ENCODE measurements around the gene SIL1. TPM values are rescaled to one million over a fixed set of nuclear protein-coding genes. Genes with fewer than 3 reads are reported as not detected.

The SIL1 gene
- total RNA-seq, 1 experiment from 2014 or later: 114 TPM

GRCh38 chr5:139132515-139132914, 65.7 kb downstream of the SIL1 start:
- POLR2A ChIA-PET: no interaction called here
- TF ChIP-seq CTCF (IDR thresholded peaks at IDR 0.05; ENCODE audit: unreplicated experiment): no peak

GRCh38 chr5:139131921-139132432, 66.2 kb downstream of the SIL1 start:
- no peaks in the 10 kb centered on the region for H3K4me1 Mint-ChIP-seq (ENCODE audit: insufficient read depth, unreplicated experiment)
- ChIA-PET POLR2A (no interaction called here), CTCF (interaction anchor here (0.5 to 0.6 kb wide), 2 partner anchors 45 to 490 kb away, joined by 3 to 4 read pairs; no protein-coding TSS in a partner anchor)
- no peak overlapping the region for H3K27ac Mint-ChIP-seq (ENCODE audit: low read depth, unreplicated experiment)
- TF ChIP-seq CTCF (IDR thresholded peaks at IDR 0.05; ENCODE audit: unreplicated experiment): no peak
- H3K36me3 Mint-ChIP-seq (ENCODE audit: insufficient read depth, unreplicated experiment): peaks cover 19% of the 10 kb centered on the region
- intact Hi-C loops (cut with micrococcal nuclease): no loop called here
- no peak for DNase-seq (ENCODE audit: unreplicated experiment)
- no peak overlapping the region for H3K4me3 Mint-ChIP-seq (ENCODE audit: unreplicated experiment)
- H3K27me3 Mint-ChIP-seq (ENCODE audit: insufficient read depth, unreplicated experiment): no peaks in the 10 kb centered on the region
- H3K9me3 Mint-ChIP-seq (ENCODE audit: unreplicated experiment): no peaks in the 10 kb centered on the region
- no TSS peak for BruUV-seq (replicated peaks)

More at GRCh38 chr5:139132515-139132914, 65.7 kb downstream of the SIL1 start:
- H3K27me3 Mint-ChIP-seq (ENCODE audit: insufficient read depth, unreplicated experiment): no peaks in the 10 kb centered on the region
- CTCF ChIA-PET: interaction anchor here (0.6 kb wide), 1 partner anchor 491 kb away, joined by 4 read pairs; no protein-coding TSS in a partner anchor
- H3K4me1 Mint-ChIP-seq (ENCODE audit: insufficient read depth, unreplicated experiment): peaks cover under 1% of the 10 kb centered on the region
- intact Hi-C loops (cut with micrococcal nuclease): no loop called here
- no peak overlapping the region for H3K4me3 Mint-ChIP-seq (ENCODE audit: unreplicated experiment)
- no peak overlapping the region for H3K27ac Mint-ChIP-seq (ENCODE audit: low read depth, unreplicated experiment)
- peaks cover 16% of the 10 kb centered on the region for H3K36me3 Mint-ChIP-seq (ENCODE audit: insufficient read depth, unreplicated experiment)
- no TSS peak for BruUV-seq (replicated peaks)
- no peaks in the 10 kb centered on the region for H3K9me3 Mint-ChIP-seq (ENCODE audit: unreplicated experiment)
- no peak for DNase-seq (ENCODE audit: unreplicated experiment)

DNA sequence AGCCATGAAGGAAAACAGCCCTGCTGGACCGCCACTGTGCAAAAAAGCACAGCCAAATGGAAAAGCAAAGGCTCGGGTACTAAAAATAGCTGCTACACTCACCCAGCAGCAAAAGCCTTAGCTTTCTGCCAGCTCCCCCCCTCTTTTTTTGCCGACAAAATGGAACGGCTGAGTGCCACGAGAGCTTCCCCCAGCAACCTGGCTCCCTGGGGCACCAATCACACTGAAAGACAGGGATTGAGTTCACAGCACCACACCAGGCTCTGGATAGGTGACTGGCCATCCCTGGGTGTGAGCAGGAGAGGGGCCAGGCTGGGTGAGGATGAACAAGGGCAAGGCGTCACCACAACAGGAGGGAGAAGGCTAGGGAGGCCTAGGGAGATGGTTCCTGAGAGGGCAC, 66.7 kb downstream of the SIL1 start:
- no TSS peak for BruUV-seq (replicated peaks)
- TF ChIP-seq CTCF (IDR thresholded peaks at IDR 0.05; ENCODE audit: unreplicated experiment): no peak
- Mint-ChIP-seq H3K4me1 (ENCODE audit: insufficient read depth, unreplicated experiment) (no peaks in the 10 kb centered on the region), H3K4me3 (ENCODE audit: unreplicated experiment) (no peak overlapping the region), H3K27ac (ENCODE audit: low read depth, unreplicated experiment) (no peak overlapping the region), H3K36me3 (ENCODE audit: insufficient read depth, unreplicated experiment) (peaks cover 16% of the 10 kb centered on the region), H3K27me3 (ENCODE audit: insufficient read depth, unreplicated experiment) (no peaks in the 10 kb centered on the region), H3K9me3 (ENCODE audit: unreplicated experiment) (no peaks in the 10 kb centered on the region)
- ChIA-PET POLR2A (no interaction called here), CTCF (interaction anchor here (0.5 kb wide), 1 partner anchor 46 kb away, joined by 3 read pairs; no protein-coding TSS in a partner anchor)
- no peak for DNase-seq (ENCODE audit: unreplicated experiment)
- intact Hi-C loops (cut with micrococcal nuclease): no loop called here

GRCh38 chr5:139131062-139131461, 67.1 kb downstream of the SIL1 start:
- Mint-ChIP-seq H3K9me3 (ENCODE audit: unreplicated experiment) (no peaks in the 10 kb centered on the region), H3K36me3 (ENCODE audit: insufficient read depth, unreplicated experiment) (peaks cover 12% of the 10 kb centered on the region), H3K27ac (ENCODE audit: low read depth, unreplicated experiment) (no peak overlapping the region), H3K4me1 (ENCODE audit: insufficient read depth, unreplicated experiment) (no peaks in the 10 kb centered on the region), H3K27me3 (ENCODE audit: insufficient read depth, unreplicated experiment) (no peaks in the 10 kb centered on the region), H3K4me3 (ENCODE audit: unreplicated experiment) (no peak overlapping the region)
- POLR2A ChIA-PET: interaction anchor here (1.2 kb wide), 1 partner anchor 9 kb away, joined by 5 read pairs; no protein-coding TSS in a partner anchor
- BruUV-seq (replicated peaks): no TSS peak
- TF ChIP-seq CTCF (IDR thresholded peaks at IDR 0.05; ENCODE audit: unreplicated experiment): no peak
- CTCF ChIA-PET: no interaction called here
- intact Hi-C loops (cut with micrococcal nuclease): no loop called here
- no peak for DNase-seq (ENCODE audit: unreplicated experiment)

All from MCF 10A (cell line).